ENCODE measurements around the gene JAM3. TPM values are rescaled to one million over a fixed set of nuclear protein-coding genes. Genes with fewer than 3 reads are reported as not detected.

JAM3 gene
- total RNA-seq = 10 to 100 TPM; 25.0 to 34.5 (median 33.8) TPM

DNA sequence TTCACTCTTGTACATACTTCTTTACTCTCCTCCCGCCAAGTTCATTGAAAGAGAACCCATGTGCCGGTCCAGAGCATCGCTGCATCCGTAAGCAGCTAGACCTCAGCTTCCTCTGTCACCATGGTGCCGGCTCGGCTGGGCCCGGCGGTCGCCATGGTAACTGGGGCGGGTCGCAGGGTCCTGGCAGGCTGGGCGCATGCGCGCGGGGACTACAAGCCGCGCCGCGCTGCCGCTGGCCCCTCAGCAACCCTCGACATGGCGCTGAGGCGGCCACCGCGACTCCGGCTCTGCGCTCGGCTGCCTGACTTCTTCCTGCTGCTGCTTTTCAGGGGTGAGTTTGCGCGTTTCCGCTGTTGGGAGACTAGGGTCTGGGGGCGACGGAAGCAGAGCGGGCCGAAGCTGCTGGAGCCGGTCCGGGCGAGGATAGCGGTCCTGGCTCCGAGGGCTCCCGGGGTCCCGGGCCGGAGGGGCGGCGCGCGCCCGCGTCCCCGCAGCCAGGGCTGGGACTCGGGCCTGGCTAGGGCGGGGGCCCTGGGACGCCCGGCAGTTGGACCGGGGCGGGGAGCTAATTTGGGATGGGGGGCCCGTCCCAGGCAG, at the start of gene JAM3:
TSS of gene JAM3 (plus strand) at position 244 of the 597 bp plus-strand sequence. CDS start at position 256, 12 bp downstream.
- peak; percentile 51 to 58 (median 58) for TF ChIP-seq POLR2AphosphoS5 (IDR thresholded peaks at IDR 0.05)
- TF ChIP-seq POLR2A (IDR thresholded peaks at IDR 0.05) = peak; percentile 69
- TF ChIP-seq, protein P1, sequence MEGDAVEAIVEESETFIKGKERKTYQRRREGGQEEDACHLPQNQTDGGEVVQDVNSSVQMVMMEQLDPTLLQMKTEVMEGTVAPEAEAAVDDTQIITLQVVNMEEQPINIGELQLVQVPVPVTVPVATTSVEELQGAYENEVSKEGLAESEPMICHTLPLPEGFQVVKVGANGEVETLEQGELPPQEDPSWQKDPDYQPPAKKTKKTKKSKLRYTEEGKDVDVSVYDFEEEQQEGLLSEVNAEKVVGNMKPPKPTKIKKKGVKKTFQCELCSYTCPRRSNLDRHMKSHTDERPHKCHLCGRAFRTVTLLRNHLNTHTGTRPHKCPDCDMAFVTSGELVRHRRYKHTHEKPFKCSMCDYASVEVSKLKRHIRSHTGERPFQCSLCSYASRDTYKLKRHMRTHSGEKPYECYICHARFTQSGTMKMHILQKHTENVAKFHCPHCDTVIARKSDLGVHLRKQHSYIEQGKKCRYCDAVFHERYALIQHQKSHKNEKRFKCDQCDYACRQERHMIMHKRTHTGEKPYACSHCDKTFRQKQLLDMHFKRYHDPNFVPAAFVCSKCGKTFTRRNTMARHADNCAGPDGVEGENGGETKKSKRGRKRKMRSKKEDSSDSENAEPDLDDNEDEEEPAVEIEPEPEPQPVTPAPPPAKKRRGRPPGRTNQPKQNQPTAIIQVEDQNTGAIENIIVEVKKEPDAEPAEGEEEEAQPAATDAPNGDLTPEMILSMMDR (IDR thresholded peaks at IDR 0.05) = no peak
- Histone ChIP-seq H3K4me1 (no peaks in the 10 kb centered on the region), H3K36me3 (no peaks in the 10 kb centered on the region), H3K4me3 (peak within 1 kb of the TSS; percentile 62 to 94 (median 66)), H3K27ac (peak within 1 kb of the TSS; percentile 81 to 97), H3K27me3 (peaks cover 0 to 7% of the 10 kb centered on the region in 2 donors), H3K9me3 (no peaks in the 10 kb centered on the region)
- intact Hi-C loops (cut with DNase I; ENCODE audit: low total_unique reads) = no loop called here
- peak; percentile 77 to 88 for DNase-seq (ENCODE audit: low spot score in 2 of 2)

DNA sequence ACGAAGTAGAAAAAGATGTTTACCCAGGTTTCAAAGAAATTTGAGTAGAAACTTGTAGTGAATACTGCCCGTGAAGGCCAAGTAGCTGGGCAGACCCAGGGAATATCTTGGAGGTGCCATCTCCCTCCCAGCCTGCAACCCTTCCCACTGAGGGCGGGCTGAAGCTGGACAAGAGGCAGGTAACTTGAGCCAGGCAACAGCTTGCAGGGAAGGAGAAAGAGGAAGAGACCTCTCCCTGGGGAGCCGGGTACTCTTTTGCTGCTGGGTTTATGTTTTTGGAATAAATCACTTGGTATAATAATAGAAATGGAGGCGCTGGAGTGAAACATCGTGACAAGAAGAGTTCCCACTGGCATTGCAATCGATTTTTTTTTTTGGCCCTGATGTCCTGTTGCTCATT, 49.4 kb upstream of the JAM3 start:
- H3K27ac ChIP-seq = no peak overlapping the region
- H3K4me1 ChIP-seq = no peaks in the 10 kb centered on the region
- intact Hi-C loops (cut with DNase I; ENCODE audit: low total_unique reads) = no loop called here
- H3K9me3 ChIP-seq = no peaks in the 10 kb centered on the region
- H3K36me3 ChIP-seq = no peaks in the 10 kb centered on the region
- peaks cover 0 to 41% of the 10 kb centered on the region in 2 donors for H3K27me3 ChIP-seq
- DNase-seq (ENCODE audit: low spot score in 2 of 2) = no peak
- H3K4me3 ChIP-seq = no peak overlapping the region
- TF ChIP-seq POLR2AphosphoS5 (IDR thresholded peaks at IDR 0.05) (no peak), POLR2A (IDR thresholded peaks at IDR 0.05) (no peak)
- TF ChIP-seq, protein P1 (IDR thresholded peaks at IDR 0.05) = no peak

DNA sequence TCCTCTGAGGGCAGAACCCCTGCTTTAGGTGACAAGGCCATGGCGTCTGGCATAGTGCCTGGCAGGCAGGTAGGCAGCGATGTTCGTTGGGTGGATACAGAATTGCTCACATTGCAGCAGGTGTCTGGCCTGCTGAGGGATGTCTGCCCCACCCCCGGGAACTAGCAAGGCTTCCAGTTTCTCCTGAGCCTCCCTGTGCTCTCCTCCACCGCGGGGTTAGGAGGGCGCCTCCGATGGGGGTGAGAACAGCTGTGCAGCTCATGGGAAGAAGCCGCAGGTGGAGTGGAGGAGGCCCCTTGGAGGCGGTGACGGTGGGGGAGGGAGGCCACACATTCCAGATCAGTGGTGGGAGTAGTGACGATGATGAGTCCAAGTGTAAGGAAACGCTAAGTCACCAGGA, 48.3 kb upstream of the JAM3 start:
- Histone ChIP-seq H3K36me3 (no peaks in the 10 kb centered on the region), H3K27me3 (peaks cover 0 to 51% of the 10 kb centered on the region in 2 donors), H3K9me3 (no peaks in the 10 kb centered on the region), H3K4me1 (no peaks in the 10 kb centered on the region), H3K4me3 (no peak overlapping the region), H3K27ac (no peak overlapping the region)
- TF ChIP-seq POLR2AphosphoS5 (IDR thresholded peaks at IDR 0.05) = no peak
- TF ChIP-seq POLR2A (IDR thresholded peaks at IDR 0.05) = no peak
- TF ChIP-seq, protein P1 (IDR thresholded peaks at IDR 0.05) = no peak
- no peak for DNase-seq (ENCODE audit: low spot score in 2 of 2)
- intact Hi-C loops (cut with DNase I; ENCODE audit: low total_unique reads) = no loop called here

DNA sequence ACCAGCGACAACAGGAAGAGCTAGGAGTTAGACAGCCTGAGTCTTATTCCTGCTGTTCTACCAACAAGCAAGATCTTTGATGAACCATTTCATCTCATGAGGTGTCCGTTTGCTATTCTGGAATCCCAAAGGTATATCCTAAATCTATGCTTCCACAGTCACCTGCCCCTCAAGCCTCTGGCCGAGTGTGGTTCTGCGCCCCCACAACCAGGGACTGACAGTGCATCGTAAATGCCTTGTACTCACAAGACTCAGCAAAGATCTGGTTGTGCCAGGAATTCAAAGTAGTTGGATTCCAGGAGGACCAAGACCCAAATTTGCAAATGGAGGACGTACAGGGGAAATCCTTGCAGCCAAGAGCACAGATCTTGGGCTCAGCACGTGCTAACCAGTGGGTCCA, 47.5 kb upstream of the JAM3 start:
- H3K27ac ChIP-seq = no peak overlapping the region
- H3K9me3 ChIP-seq = no peaks in the 10 kb centered on the region
- H3K36me3 ChIP-seq = no peaks in the 10 kb centered on the region
- peaks cover 0 to 54% of the 10 kb centered on the region in 2 donors for H3K27me3 ChIP-seq
- no peaks in the 10 kb centered on the region for H3K4me1 ChIP-seq
- intact Hi-C loops (cut with DNase I; ENCODE audit: low total_unique reads) = no loop called here
- no peak overlapping the region for H3K4me3 ChIP-seq
- no peak for DNase-seq (ENCODE audit: low spot score in 2 of 2)
- TF ChIP-seq, protein P1 (IDR thresholded peaks at IDR 0.05) = no peak
- TF ChIP-seq POLR2AphosphoS5 (IDR thresholded peaks at IDR 0.05) (no peak), POLR2A (IDR thresholded peaks at IDR 0.05) (no peak)

DNA sequence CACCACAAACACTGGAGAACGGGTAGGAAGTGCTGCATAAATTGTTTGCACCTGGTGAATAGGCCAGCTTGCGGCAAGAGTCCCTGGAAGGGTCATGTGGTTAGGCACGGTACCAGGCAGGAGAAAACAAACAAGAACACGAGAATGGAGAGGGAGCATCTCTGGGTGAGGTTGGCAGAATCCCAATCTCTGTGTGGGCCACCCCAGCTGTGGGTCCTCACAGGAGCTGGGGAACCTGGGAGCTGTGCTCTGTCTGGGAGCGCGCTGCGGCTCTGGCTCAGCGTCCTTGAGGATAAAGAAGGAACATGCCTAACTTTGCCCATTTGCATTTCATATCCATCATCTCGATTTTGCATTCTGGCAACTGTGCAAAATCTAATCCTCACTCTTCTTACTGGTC, 46.1 kb upstream of the JAM3 start:
- no peak for DNase-seq (ENCODE audit: low spot score in 2 of 2)
- H3K27me3 ChIP-seq = peaks cover 0 to 51% of the 10 kb centered on the region in 2 donors
- intact Hi-C loops (cut with DNase I; ENCODE audit: low total_unique reads) = no loop called here
- no peak overlapping the region for H3K4me3 ChIP-seq
- no peaks in the 10 kb centered on the region for H3K9me3 ChIP-seq
- no peaks in the 10 kb centered on the region for H3K36me3 ChIP-seq
- TF ChIP-seq POLR2AphosphoS5 (IDR thresholded peaks at IDR 0.05) (no peak), POLR2A (IDR thresholded peaks at IDR 0.05) (no peak)
- TF ChIP-seq, protein P1 (IDR thresholded peaks at IDR 0.05) = no peak
- H3K4me1 ChIP-seq = no peaks in the 10 kb centered on the region
- H3K27ac ChIP-seq = no peak overlapping the region

Data from breast epithelium (tissue), 4 donors.